Measurements from ENCODE around the gene OTUB2.

OTUB2 gene

DNA sequence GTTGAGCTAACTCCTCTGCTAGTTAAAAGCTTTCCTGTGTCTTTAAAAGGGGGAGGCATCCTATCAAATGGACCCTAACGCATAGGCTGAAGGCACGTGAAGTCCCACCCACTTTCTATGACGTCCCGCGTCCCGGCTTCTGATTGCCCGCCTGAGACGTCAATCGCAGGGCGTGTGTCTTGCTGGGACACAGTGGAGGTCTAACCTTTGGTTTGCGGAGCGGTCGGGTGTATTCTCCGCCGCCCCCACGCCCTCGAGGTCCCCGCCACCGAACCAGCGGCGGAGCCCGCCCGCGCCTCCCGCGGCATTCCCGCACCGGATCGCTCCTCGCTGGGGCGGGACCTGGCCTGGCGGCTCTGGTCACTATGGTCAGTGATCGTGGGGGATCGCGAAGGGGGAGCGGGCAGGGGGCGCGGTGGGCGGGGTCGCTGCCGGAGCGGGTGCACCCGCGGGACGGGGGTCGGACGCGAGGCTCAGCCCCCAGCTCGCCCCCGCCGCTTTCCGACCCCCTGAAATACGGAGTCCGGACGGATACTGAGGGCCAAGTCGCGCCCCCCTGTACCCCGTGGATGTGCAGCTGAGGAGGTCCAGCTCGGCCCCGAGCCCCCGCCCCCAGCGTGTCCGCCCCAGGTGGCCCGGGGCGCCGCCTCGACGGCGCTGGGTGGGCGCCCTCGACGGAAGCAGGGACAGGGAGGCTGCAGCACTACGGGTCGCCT is at the start of gene OTUB2:
Gene OTUB2, plus strand, starts transcription at position 168 of the 716 bp plus-strand sequence. Its CDS starts 198 bp downstream, at position 366.
- DNase-seq = peak; percentile 97

- no peak for DNase-seq
These were observed 49.6 kb upstream of the OTUB2 start, which contains the start of gene ASB2 for GRCh38 chr14:93976477-93977057. Gene ASB2, minus strand, starts transcription at chr14:93976570. Its CDS starts 12,031 bp downstream, at chr14:93964539.

DNA sequence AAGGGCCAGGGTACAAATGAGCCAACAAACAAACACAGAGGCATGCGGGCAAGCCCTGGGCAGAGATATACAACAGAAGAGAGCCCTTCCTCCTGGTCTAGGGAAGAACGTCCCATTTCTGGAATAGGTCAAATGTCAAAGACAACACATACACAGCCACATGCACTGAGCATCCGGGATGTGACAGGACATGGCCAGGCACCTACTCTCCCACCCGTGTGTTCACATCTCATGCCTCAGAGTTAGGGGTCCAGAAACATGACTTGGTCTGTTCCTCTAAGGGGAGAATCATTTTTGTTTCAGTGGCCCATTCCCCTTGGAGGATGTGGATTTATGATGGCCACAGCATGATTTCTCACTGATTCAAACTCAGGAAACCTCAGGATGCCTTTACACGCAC is 49.0 kb upstream of the OTUB2 start:
- DNase-seq = no peak

DNA sequence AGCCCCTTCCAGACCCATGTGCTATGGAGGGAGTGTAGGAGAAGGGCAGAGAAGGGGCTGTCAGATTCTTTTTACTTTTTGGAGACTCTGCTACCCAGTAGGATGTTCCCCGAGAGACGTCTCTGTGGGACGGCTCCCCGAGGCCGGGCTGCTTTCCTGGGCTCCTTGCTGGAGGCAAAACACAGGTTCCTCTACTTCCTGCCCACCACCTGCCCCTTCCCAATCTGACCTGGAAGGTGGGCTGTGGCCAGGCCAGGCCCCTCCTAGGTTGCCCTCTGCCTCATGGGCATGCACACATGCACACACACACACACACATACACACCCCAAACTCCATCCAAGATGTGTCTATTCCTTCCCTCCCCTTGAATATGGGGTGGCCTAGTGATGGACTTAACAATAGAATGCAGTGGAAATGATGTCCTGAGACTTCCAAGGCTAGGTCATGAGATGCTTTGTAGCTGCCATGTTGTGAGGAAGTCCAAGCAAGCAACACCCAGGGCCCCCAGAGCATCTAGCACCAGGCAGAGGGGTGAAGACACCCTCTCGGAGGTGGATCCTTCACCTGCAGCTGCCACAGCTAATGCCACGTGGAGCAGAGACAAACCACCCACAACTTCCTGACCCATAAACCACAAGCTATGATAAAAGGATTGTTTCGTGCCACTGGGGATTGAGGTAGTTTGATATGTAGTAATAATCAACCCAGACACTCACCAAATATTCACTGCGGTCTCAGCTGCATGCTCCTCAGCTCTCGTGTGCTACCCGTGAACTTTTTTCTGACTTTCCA is 48.2 kb upstream of the OTUB2 start:
- DNase-seq = no peak

DNA sequence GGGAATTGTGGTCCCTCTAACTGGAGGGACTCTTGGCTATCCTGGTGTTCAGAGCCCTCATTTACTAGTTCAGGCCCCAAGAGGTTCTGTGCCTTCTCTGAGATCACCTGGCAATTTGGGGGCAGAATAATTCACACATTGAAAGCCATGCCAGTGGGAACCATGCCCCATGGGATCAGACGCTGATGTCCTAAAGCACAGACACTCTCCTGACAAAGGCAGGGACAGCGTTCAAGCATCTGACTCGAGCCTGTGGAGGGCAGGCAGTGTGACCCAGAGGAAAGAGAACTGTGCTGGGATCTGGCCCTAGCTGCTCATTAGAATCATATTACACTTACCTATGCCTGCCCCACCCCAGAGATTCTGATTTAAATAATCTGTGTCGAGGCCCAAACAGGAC is 47.4 kb upstream of the OTUB2 start:
- no peak for DNase-seq

GRCh38 chr14:93980456-93981201 is 45.5 kb upstream of the OTUB2 start:
- no peak for DNase-seq

DNA sequence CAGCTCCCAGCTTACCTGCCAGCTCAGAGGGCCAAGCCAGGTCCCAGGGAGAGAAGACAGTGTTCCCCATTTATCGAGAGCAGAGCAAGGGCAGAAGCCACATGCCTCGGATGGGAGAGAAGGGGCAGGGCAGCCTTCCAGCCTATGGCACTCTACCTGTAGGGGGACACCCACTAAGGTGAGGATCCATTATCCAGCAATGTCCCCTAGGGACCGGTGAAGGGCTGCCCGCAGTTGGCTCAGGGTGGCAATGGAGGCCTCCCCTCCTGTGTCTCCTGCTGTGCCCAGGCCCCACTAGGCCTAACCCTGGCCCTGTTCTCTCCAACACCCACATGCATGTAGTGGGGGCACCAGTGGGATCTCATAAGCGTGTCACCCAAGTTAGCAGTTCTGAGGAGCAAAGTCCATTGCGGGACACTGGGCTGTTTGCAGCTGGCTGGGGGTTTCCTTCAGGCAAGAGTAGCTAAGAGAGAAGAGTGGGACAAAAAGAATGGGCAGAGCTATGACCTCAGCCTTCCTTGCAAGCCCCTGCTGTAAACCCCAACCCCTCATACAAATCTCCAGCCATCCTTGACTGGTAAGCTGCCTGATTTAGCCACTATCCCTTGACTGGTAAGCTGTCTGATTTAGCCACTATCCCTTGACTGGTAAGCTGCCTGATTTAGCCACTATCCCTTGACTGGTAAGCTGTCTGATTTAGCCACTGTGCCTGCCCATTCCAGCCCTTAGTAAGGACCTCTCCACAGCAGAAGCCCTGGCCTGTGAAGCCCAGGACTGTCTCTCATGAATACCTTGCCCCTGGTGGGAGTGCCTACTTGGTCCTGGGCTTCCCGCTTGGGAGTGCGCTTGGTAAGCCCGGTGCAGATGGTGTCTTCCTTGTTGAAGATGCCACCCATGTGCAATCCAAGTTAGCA is 44.6 kb upstream of the OTUB2 start:
- DNase-seq = no peak

GRCh38 chr14:93982230-93983007 is 43.7 kb upstream of the OTUB2 start:
- DNase-seq = no peak

DNA sequence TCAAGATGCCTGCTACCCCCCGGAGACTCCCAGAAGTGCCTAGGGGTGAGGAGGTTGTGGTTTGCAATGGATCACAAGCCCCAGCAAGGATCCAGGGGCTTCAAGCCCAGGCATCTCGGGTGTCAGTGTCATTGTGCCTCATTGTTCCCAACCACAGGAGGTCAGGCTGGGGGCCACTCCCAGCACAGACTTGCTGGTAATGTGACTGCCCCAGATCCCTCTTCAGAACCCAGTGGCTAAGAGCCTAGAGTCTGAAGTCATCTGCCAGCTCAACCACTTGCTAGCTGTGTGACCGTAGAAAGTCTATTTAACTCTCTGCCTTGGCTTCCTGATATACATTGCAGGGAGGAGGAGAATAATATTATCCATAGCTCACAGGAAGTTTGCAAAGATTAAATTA is 42.1 kb upstream of the OTUB2 start:
- no peak for DNase-seq

- DNase-seq = no peak
These were observed 41.1 kb upstream of the OTUB2 start for GRCh38 chr14:93984987-93985410.

GRCh38 chr14:93986955-93987354 is 39.2 kb upstream of the OTUB2 start:
- DNase-seq = no peak

GRCh38 chr14:93987376-93987775 is 38.8 kb upstream of the OTUB2 start:
- DNase-seq = no peak

GRCh38 chr14:93987815-93988476 is 38.2 kb upstream of the OTUB2 start:
- no peak for DNase-seq

DNA sequence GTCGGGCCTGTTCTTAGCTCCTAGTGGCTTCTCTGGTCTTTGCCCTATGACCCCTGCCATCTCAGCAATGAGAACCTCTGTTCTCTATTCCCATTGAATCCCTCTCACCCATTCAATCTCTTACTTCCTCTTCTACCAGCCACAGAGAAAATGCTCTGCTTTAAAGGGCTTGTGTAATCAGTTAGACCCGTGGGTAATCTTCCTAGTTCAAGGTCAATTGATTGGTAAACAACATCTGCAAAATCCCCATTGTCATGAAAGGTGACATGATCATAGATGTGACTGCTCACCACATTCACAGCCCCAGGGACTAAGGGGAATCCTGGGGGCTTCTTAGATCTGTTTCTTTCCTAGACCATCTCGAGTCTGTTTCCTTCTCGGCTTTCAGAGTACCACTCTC is 36.2 kb upstream of the OTUB2 start:
- DNase-seq = no peak

- no peak for DNase-seq
These were observed 34.9 kb upstream of the OTUB2 start for GRCh38 chr14:93991212-93991611.

- no peak for DNase-seq
These were observed 34.5 kb upstream of the OTUB2 start for GRCh38 chr14:93991649-93992048.

GRCh38 chr14:93993382-93993781 is 32.8 kb upstream of the OTUB2 start:
- DNase-seq = no peak

GRCh38 chr14:93994919-93995682 is 31.0 kb upstream of the OTUB2 start:
- no peak for DNase-seq

DNA sequence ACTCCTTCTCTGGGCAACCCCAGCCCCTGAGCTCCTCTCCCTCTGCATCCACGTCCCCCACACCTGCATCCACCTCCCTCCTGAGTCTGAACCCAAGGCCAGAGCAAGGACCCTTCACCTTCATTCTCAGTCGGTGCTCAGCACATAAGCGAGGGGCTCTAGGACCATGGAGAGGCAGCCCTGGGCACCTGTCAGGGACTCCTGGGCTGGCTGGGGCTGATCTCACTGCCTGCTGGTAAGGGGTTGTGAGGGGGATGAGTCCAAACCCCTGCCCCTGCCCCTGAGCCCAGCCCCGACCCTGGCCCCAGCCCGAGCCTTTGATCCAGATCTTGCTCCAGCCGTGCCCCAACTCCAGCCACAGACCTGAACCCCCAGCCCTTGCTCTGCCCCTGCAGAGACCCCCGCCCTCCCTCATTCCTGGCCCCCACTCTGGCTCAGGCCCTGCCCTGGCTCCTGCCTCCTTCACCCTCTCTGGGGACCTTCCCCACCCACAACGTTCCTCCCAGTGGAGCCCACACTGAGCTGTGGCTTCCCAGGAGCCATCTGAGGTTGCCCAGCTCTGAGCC is 29.9 kb upstream of the OTUB2 start:
- no peak for DNase-seq

Data from NCI-H524 treated with DMSO at 0.1 percent for 48 hours (cell line).